ENCODE data around the gene SMIM12.

The SMIM12 gene

GRCh38 chr1:34859446-34860200 is at the start of gene SMIM12:
TSS of gene SMIM12 (minus strand) at chr1:34859749. CDS start at chr1:34855977, 3,772 bp downstream.
- DNase-seq: peak; percentile 97
- TF ChIP-seq POLR2A (IDR thresholded peaks at IDR 0.05; ENCODE audit: low read length) (peak; percentile 97), GATA1 (IDR thresholded peaks at IDR 0.05; ENCODE audit: low read depth, low read length) (no peak)

GRCh38 chr1:34908369-34908768 is 48.8 kb upstream of the SMIM12 start:
- no peak for TF ChIP-seq GATA1 (IDR thresholded peaks at IDR 0.05; ENCODE audit: low read depth, low read length)
- no peak for TF ChIP-seq POLR2A (IDR thresholded peaks at IDR 0.05; ENCODE audit: low read length)
- no peak for DNase-seq

GRCh38 chr1:34907487-34908090 is 48.0 kb upstream of the SMIM12 start:
- no peak for TF ChIP-seq GATA1 (IDR thresholded peaks at IDR 0.05; ENCODE audit: low read depth, low read length)
- no peak for TF ChIP-seq POLR2A (IDR thresholded peaks at IDR 0.05; ENCODE audit: low read length)
- DNase-seq: no peak

GRCh38 chr1:34906756-34907155 is 47.2 kb upstream of the SMIM12 start:
- no peak for DNase-seq
- TF ChIP-seq GATA1 (IDR thresholded peaks at IDR 0.05; ENCODE audit: low read depth, low read length) (no peak), POLR2A (IDR thresholded peaks at IDR 0.05; ENCODE audit: low read length) (no peak)

GRCh38 chr1:34906222-34906621 is 46.7 kb upstream of the SMIM12 start:
- TF ChIP-seq POLR2A (IDR thresholded peaks at IDR 0.05; ENCODE audit: low read length) (no peak), GATA1 (IDR thresholded peaks at IDR 0.05; ENCODE audit: low read depth, low read length) (no peak)
- no peak for DNase-seq

GRCh38 chr1:34905098-34905459 is 45.5 kb upstream of the SMIM12 start:
- TF ChIP-seq POLR2A (IDR thresholded peaks at IDR 0.05; ENCODE audit: low read length): no peak
- no peak for TF ChIP-seq GATA1 (IDR thresholded peaks at IDR 0.05; ENCODE audit: low read depth, low read length)
- no peak for DNase-seq

- no peak for DNase-seq
- TF ChIP-seq GATA1 (IDR thresholded peaks at IDR 0.05; ENCODE audit: low read depth, low read length) (no peak), POLR2A (IDR thresholded peaks at IDR 0.05; ENCODE audit: low read length) (no peak)
Measured at GRCh38 chr1:34904236-34905097, 44.9 kb upstream of the SMIM12 start.

- no peak for DNase-seq
Measured at GRCh38 chr1:34901919-34902318, 42.4 kb upstream of the SMIM12 start.

GRCh38 chr1:34900775-34901502 is 41.4 kb upstream of the SMIM12 start:
- no peak for TF ChIP-seq GATA1 (IDR thresholded peaks at IDR 0.05; ENCODE audit: low read depth, low read length)
- TF ChIP-seq POLR2A (IDR thresholded peaks at IDR 0.05; ENCODE audit: low read length): no peak
- DNase-seq: no peak

More at GRCh38 chr1:34901919-34902318, 42.4 kb upstream of the SMIM12 start:
- TF ChIP-seq GATA1 (IDR thresholded peaks at IDR 0.05; ENCODE audit: low read depth, low read length) (no peak), POLR2A (IDR thresholded peaks at IDR 0.05; ENCODE audit: low read length) (no peak)

GRCh38 chr1:34899906-34900305 is 40.4 kb upstream of the SMIM12 start:
- DNase-seq: no peak
- no peak for TF ChIP-seq POLR2A (IDR thresholded peaks at IDR 0.05; ENCODE audit: low read length)
- TF ChIP-seq GATA1 (IDR thresholded peaks at IDR 0.05; ENCODE audit: low read depth, low read length): no peak

GRCh38 chr1:34899471-34899870 is 39.9 kb upstream of the SMIM12 start:
- TF ChIP-seq POLR2A (IDR thresholded peaks at IDR 0.05; ENCODE audit: low read length) (no peak), GATA1 (IDR thresholded peaks at IDR 0.05; ENCODE audit: low read depth, low read length) (no peak)

GRCh38 chr1:34898330-34898761 is 38.8 kb upstream of the SMIM12 start:
- no peak for DNase-seq
- TF ChIP-seq POLR2A (IDR thresholded peaks at IDR 0.05; ENCODE audit: low read length): no peak
- no peak for TF ChIP-seq GATA1 (IDR thresholded peaks at IDR 0.05; ENCODE audit: low read depth, low read length)

More at GRCh38 chr1:34899471-34899870, 39.9 kb upstream of the SMIM12 start:
- DNase-seq: no peak

- DNase-seq: no peak
Measured at GRCh38 chr1:34896612-34897011, 37.1 kb upstream of the SMIM12 start.

More at GRCh38 chr1:34896612-34897011, 37.1 kb upstream of the SMIM12 start:
- TF ChIP-seq POLR2A (IDR thresholded peaks at IDR 0.05; ENCODE audit: low read length): no peak
- TF ChIP-seq GATA1 (IDR thresholded peaks at IDR 0.05; ENCODE audit: low read depth, low read length): no peak

Data from erythroblast (primary cell).